ENCODE data around the gene TSPAN32. TPM values are rescaled to one million over a fixed set of nuclear protein-coding genes. Genes with fewer than 3 reads are reported as not detected.
"Not testable (repeated sequence)": the region's sequence is repeated elsewhere in the genome, so short reads cannot be mapped to it uniquely, and the experiment has no call there.

Gene TSPAN32
- total RNA-seq, 3 donors from 2014 or later, result 2.9 to 4.6 (median 4.3) TPM

GRCh38 chr11:2355000-2355644, 53.3 kb downstream of the TSPAN32 start:
- no peaks in the 10 kb centered on the region for H3K36me3 Mint-ChIP-seq (ENCODE audit: insufficient read depth)
- no peak for ATAC-seq
- H3K27me3 Mint-ChIP-seq (ENCODE audit: low read depth), result no peaks in the 10 kb centered on the region
- no peak for DNase-seq
- no peaks in the 10 kb centered on the region for H3K4me1 Mint-ChIP-seq (ENCODE audit: low read depth)
- H3K4me3 Mint-ChIP-seq, result no peak overlapping the region
- no peaks in the 10 kb centered on the region for H3K9me3 Mint-ChIP-seq

GRCh38 chr11:2357246-2357645, 55.4 kb downstream of the TSPAN32 start:
- ATAC-seq (no peak), DNase-seq (no peak)
- no peaks in the 10 kb centered on the region for H3K4me1 Mint-ChIP-seq (ENCODE audit: low read depth)
- no peak overlapping the region for H3K4me3 Mint-ChIP-seq
- H3K9me3 Mint-ChIP-seq, result no peaks in the 10 kb centered on the region
- H3K36me3 Mint-ChIP-seq (ENCODE audit: insufficient read depth), result no peaks in the 10 kb centered on the region
- no peaks in the 10 kb centered on the region for H3K27me3 Mint-ChIP-seq (ENCODE audit: low read depth)

GRCh38 chr11:2357651-2358050, 55.8 kb downstream of the TSPAN32 start:
- H3K27me3 Mint-ChIP-seq (ENCODE audit: low read depth); ATAC-seq; H3K9me3 Mint-ChIP-seq; H3K4me3 Mint-ChIP-seq; H3K4me1 Mint-ChIP-seq (ENCODE audit: low read depth); H3K36me3 Mint-ChIP-seq (ENCODE audit: insufficient read depth); DNase-seq: not testable (repeated sequence)

GRCh38 chr11:2358754-2359442, 57.1 kb downstream of the TSPAN32 start:
- H3K36me3 Mint-ChIP-seq (ENCODE audit: insufficient read depth), result no peaks in the 10 kb centered on the region
- DNase-seq (no peak), ATAC-seq (no peak)
- no peaks in the 10 kb centered on the region for H3K4me1 Mint-ChIP-seq (ENCODE audit: low read depth)
- no peaks in the 10 kb centered on the region for H3K9me3 Mint-ChIP-seq
- no peaks in the 10 kb centered on the region for H3K27me3 Mint-ChIP-seq (ENCODE audit: low read depth)
- no peak overlapping the region for H3K4me3 Mint-ChIP-seq

- no peak for DNase-seq
- ATAC-seq, result no peak
- Mint-ChIP-seq H3K4me3 (no peak overlapping the region), H3K36me3 (ENCODE audit: insufficient read depth) (no peaks in the 10 kb centered on the region), H3K9me3 (no peaks in the 10 kb centered on the region), H3K27me3 (ENCODE audit: low read depth) (no peaks in the 10 kb centered on the region), H3K4me1 (ENCODE audit: low read depth) (no peaks in the 10 kb centered on the region)
Measured at GRCh38 chr11:2359557-2359956, 57.7 kb downstream of the TSPAN32 start.

GRCh38 chr11:2360081-2360642, 58.3 kb downstream of the TSPAN32 start:
- ATAC-seq (no peak), DNase-seq (no peak)
- Mint-ChIP-seq H3K4me3 (no peak overlapping the region), H3K4me1 (ENCODE audit: low read depth) (no peaks in the 10 kb centered on the region), H3K27me3 (ENCODE audit: low read depth) (no peaks in the 10 kb centered on the region), H3K9me3 (no peaks in the 10 kb centered on the region), H3K36me3 (ENCODE audit: insufficient read depth) (no peaks in the 10 kb centered on the region)

- H3K9me3 Mint-ChIP-seq, result no peaks in the 10 kb centered on the region
- no peaks in the 10 kb centered on the region for H3K27me3 Mint-ChIP-seq (ENCODE audit: low read depth)
- DNase-seq, result no peak
- H3K36me3 Mint-ChIP-seq (ENCODE audit: insufficient read depth), result no peaks in the 10 kb centered on the region
- H3K4me3 Mint-ChIP-seq, result no peak overlapping the region
- H3K4me1 Mint-ChIP-seq (ENCODE audit: low read depth), result no peaks in the 10 kb centered on the region
- ATAC-seq, result no peak
Measured at GRCh38 chr11:2361565-2361964, 59.8 kb downstream of the TSPAN32 start.

- H3K4me1 Mint-ChIP-seq (ENCODE audit: low read depth), result no peaks in the 10 kb centered on the region
- no peaks in the 10 kb centered on the region for H3K9me3 Mint-ChIP-seq
- ATAC-seq (no peak), DNase-seq (no peak)
- H3K27me3 Mint-ChIP-seq (ENCODE audit: low read depth), result no peaks in the 10 kb centered on the region
- no peaks in the 10 kb centered on the region for H3K36me3 Mint-ChIP-seq (ENCODE audit: insufficient read depth)
- H3K4me3 Mint-ChIP-seq, result no peak overlapping the region
Measured at GRCh38 chr11:2362414-2362813, 60.6 kb downstream of the TSPAN32 start.

- Mint-ChIP-seq H3K27me3 (ENCODE audit: low read depth) (no peaks in the 10 kb centered on the region), H3K36me3 (ENCODE audit: insufficient read depth) (no peaks in the 10 kb centered on the region), H3K4me3 (no peak overlapping the region), H3K4me1 (ENCODE audit: low read depth) (no peaks in the 10 kb centered on the region), H3K9me3 (no peaks in the 10 kb centered on the region)
- ATAC-seq (no peak), DNase-seq (no peak)
Measured at GRCh38 chr11:2363130-2363529, 61.3 kb downstream of the TSPAN32 start.

- H3K36me3 Mint-ChIP-seq (ENCODE audit: insufficient read depth), result no peaks in the 10 kb centered on the region
- H3K9me3 Mint-ChIP-seq, result no peaks in the 10 kb centered on the region
Measured at GRCh38 chr11:2363577-2364370, 62.0 kb downstream of the TSPAN32 start.

GRCh38 chr11:2364386-2364785, 62.6 kb downstream of the TSPAN32 start:
- DNase-seq; H3K4me3 Mint-ChIP-seq; H3K27me3 Mint-ChIP-seq (ENCODE audit: low read depth); H3K9me3 Mint-ChIP-seq; ATAC-seq; H3K4me1 Mint-ChIP-seq (ENCODE audit: low read depth); H3K36me3 Mint-ChIP-seq (ENCODE audit: insufficient read depth): not testable (repeated sequence)

More at GRCh38 chr11:2363577-2364370, 62.0 kb downstream of the TSPAN32 start:
- Mint-ChIP-seq H3K4me1 (ENCODE audit: low read depth) (no peaks in the 10 kb centered on the region), H3K27me3 (ENCODE audit: low read depth) (no peaks in the 10 kb centered on the region), H3K4me3 (no peak overlapping the region)
- ATAC-seq (no peak), DNase-seq (no peak)

- no peak overlapping the region for H3K4me3 Mint-ChIP-seq
- H3K36me3 Mint-ChIP-seq (ENCODE audit: insufficient read depth), result no peaks in the 10 kb centered on the region
- ATAC-seq, result no peak
- H3K4me1 Mint-ChIP-seq (ENCODE audit: low read depth), result no peaks in the 10 kb centered on the region
- DNase-seq, result no peak
- H3K27me3 Mint-ChIP-seq (ENCODE audit: low read depth), result no peaks in the 10 kb centered on the region
- H3K9me3 Mint-ChIP-seq, result no peaks in the 10 kb centered on the region
Measured at GRCh38 chr11:2365571-2366210, 63.9 kb downstream of the TSPAN32 start.

GRCh38 chr11:2366276-2366675, 64.5 kb downstream of the TSPAN32 start:
- DNase-seq (no peak), ATAC-seq (no peak)
- no peaks in the 10 kb centered on the region for H3K36me3 Mint-ChIP-seq (ENCODE audit: insufficient read depth)
- no peaks in the 10 kb centered on the region for H3K4me1 Mint-ChIP-seq (ENCODE audit: low read depth)
- H3K9me3 Mint-ChIP-seq, result no peaks in the 10 kb centered on the region
- H3K27me3 Mint-ChIP-seq (ENCODE audit: low read depth), result no peaks in the 10 kb centered on the region
- H3K4me3 Mint-ChIP-seq, result no peak overlapping the region

GRCh38 chr11:2366733-2367132, 64.9 kb downstream of the TSPAN32 start:
- no peaks in the 10 kb centered on the region for H3K36me3 Mint-ChIP-seq (ENCODE audit: insufficient read depth)
- DNase-seq, result no peak
- H3K4me1 Mint-ChIP-seq (ENCODE audit: low read depth), result no peaks in the 10 kb centered on the region
- no peaks in the 10 kb centered on the region for H3K9me3 Mint-ChIP-seq
- no peaks in the 10 kb centered on the region for H3K27me3 Mint-ChIP-seq (ENCODE audit: low read depth)
- H3K4me3 Mint-ChIP-seq, result no peak overlapping the region
- no peak for ATAC-seq

Data from activated T-cell treated with anti-CD3 and anti-CD28 coated beads, Interleukin-2, amount 50 U/mL, for 4 hours (primary cell).